Stromal cell of bone marrow (primary cell): ENCODE results near the gene SP110.
A peak's percentile ranks its signal among the peaks of the same experiment; 100 is the strongest.

ENCODE experiments used
- DNase-seq: peaks from one replicate; pipeline ENCODE4 v3.0.0-alpha.2; 2012; ENCODE audit warnings: low read depth

The SP110 gene

GRCh38 chr2:230170532-230170931 is 49.3 kb downstream of the SP110 start:
- DNase-seq, result no peak

- DNase-seq, result no peak
Observed at GRCh38 chr2:230166557-230167170, 53.1 kb downstream of the SP110 start.

- no peak for DNase-seq
Observed at GRCh38 chr2:230164139-230164538, 55.6 kb downstream of the SP110 start.

DNA sequence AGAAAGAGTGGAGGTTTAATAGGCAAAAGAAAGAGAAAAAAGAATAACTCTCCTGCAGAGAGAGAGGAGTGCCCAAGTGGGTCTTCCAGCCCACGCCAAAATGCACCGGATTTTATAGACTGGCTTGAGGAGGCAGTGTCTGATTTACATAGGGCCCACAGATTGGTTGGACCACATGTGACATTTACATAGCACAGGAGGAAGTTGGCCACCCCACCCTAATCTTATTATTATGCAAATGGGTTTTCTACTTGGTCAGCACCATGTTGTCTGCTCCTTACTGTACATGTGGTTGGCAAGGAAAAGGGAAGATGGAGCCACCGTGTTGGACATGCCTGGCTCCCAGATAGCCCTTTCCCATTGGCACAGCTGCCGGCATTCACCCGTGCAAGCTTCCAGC is 56.8 kb downstream of the SP110 start:
- DNase-seq, result no peak

- DNase-seq, result peak; percentile 85
Observed at GRCh38 chr2:230161184-230161583, 58.6 kb downstream of the SP110 start.

DNA sequence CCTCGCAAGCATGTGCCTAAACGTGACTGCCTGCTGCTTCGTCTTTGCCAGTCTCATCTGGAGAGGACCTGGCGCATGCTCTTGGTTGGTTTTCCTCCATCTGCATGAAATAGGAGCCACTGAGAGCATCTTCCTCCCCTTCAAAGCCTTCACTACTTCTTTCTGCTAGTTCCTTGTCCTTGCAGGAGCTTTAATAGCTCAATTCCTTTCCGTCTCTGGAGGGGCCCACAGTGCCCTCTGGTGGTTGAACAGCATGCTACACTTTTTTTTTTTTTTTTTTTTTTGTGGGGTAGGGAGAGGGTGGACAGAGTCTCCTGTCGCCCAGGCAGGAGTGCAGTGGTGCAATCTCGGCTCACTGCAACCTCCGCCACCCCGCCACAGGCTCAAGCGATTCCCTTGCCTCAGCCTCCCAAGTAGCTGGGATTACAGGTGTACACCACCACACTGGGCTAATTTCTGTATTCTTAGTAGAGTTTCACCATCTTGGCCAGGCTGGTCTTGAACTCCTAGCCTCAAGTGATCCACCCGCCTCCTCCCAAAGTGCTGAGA is 59.6 kb downstream of the SP110 start:
- DNase-seq, result peak; percentile 9

DNA sequence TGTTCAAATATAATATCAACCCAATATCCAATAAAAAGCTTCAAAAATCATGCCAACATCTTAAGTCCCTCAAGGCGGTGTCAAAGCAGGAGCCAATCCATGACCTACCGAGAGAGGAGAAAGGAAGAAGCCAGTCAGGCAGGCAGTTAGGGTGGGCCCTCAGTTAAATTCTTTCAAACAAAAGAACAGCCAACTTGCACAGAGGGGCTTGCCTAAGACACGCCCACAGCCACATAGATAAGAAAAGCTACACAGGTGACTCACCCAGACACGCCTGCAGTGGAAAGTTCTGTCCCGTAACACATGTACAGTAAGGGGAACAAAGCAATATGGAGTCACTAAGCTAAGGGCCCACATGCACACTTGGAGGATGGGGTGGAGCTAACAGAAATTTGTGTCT is 61.3 kb downstream of the SP110 start:
- no peak for DNase-seq

- DNase-seq, result no peak
Observed at GRCh38 chr2:230156782-230157699, 62.7 kb downstream of the SP110 start.

DNA sequence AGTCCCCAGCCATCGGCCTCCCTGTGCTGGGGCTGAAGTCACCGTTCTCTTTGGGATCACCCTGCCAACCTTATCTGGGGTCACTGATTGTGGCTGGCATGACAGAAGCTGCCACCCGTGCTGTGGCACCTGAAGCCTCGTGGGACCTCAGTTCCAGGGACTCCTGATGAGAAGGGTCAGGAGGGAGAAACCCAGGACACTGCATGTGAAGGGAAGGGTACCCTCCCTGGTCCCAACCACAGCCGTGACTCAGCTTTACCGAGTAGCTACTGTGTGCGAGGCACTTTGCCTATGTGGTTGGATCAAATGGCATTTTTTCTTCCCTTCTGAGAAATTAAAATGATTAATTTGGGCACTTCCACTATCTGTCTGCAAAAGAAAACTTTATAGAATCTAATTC is 64.4 kb downstream of the SP110 start:
- no peak for DNase-seq

- no peak for DNase-seq
Observed at GRCh38 chr2:230153390-230153976, 66.3 kb downstream of the SP110 start.

GRCh38 chr2:230152334-230152733 is 67.5 kb downstream of the SP110 start:
- DNase-seq, result no peak

DNA sequence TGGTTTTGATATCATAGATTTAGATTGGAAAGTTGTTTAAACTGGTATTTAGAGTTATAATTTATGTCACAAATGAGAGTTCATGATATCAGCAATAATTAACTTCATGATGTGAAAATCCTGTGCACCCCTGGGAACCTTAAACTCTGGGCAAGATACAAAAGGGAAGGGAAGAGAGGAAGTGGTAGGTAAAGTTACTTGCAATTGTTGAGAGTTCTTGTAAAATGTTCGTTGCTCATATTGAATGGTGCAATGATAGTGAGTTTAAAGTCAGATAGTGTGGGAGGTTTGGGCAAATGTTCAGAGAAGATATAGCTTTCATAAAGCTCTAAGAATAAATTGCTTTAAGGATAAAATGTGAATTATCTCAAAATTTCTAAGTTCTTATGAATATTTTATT is 75.4 kb downstream of the SP110 start:
- DNase-seq, result no peak

- DNase-seq, result no peak
Observed at GRCh38 chr2:230140667-230141066, 79.1 kb downstream of the SP110 start.

- no peak for DNase-seq
Observed at GRCh38 chr2:230137902-230138539, 81.8 kb downstream of the SP110 start.

- no peak for DNase-seq
Observed at GRCh38 chr2:230135130-230135525, 84.7 kb downstream of the SP110 start.

GRCh38 chr2:230134496-230135129 is 85.2 kb downstream of the SP110 start:
- peak; percentile 9 for DNase-seq

- no peak for DNase-seq
Observed at GRCh38 chr2:230131366-230131765, 88.4 kb downstream of the SP110 start.

DNA sequence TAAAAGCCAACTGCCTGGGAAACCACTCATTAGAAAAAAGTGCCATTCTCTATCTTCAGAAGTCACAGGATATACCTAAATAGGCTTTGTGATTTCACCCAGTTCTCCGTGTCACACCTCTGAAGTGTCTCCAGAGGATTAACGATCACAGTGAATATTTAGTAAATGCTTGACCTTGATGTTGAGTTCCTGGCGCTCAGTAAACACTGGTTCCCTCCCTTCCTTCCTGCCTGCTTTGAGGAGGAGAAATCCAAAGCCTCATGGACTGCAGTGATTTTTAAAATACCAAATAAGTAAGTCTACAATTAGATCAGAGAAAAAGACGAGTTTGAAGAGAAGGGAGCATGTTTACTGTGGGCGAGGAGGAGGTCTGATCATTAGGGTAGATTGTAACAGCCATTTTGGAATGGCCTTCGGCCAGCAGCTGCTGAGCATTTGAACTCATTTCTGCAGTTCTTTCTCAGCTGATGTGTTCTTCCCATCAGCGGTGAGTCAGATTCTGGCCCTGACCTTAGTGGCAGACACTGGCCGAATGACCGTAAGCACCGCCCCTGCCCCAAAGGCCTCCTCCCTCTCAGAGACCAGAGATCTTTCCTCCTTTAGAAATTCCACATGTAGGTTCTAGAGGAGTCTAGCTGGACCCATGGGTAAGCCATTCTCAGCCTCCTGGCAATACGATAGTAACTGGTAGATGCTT is 89.0 kb downstream of the SP110 start:
- DNase-seq, result peak; percentile 44

GRCh38 chr2:230129343-230129742 is 90.4 kb downstream of the SP110 start:
- no peak for DNase-seq

DNA sequence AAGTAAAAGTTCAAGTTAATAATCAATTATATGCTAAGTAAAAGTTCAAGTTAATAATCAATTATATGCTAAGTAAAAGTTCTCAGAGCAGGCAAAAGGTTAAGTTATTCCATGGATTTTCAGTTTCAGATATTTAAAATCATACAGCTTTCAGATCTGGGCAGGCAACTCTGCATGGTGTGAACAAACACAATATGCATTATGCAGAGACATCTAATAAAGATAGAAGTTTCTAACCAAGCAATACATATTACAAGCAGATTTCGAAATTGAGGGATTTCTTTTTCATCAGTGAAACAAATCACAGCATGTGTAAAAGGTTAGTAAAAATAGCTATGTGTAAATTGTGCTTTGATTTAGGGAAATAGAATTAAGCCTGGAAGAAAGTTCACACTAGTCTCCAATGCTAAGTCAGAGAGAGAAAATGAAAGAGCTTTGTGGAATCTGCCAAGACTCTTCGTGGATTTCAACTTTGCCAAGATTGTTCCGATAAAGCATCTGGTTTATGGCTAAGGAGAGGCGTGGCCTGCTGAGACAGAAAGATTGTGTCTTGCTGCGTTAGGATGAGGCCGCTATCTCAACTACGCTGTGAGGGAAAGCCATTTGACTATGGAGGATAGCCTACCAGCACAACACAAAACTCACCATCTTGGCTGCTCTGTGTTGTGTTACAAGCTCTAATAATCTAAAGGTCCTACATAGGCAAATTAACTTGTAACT is 91.0 kb downstream of the SP110 start:
- peak; percentile 25 for DNase-seq

- no peak for DNase-seq
Observed at GRCh38 chr2:230127195-230127594, 92.6 kb downstream of the SP110 start.
